Fibroblast of skin of left quadriceps (primary cell): Measurements from ENCODE around the gene ZNF827.
A peak's percentile ranks its signal among the peaks of the same experiment; 100 is the strongest.

Source experiments
- DNase-seq, 2 experiments: peaks; one replicate each; pipeline ENCODE4 v3.0.0-alpha.2; 2013; ENCODE audit warnings: low read depth in 2 of 2

ZNF827 gene

GRCh38 chr4:145933134-145933533 lies 5.5 kb downstream of the ZNF827 start:
- DNase-seq, result no peak

GRCh38 chr4:145931403-145931802 lies 7.2 kb downstream of the ZNF827 start:
- DNase-seq, result no peak

- DNase-seq, result no peak
These were observed 8.0 kb downstream of the ZNF827 start for GRCh38 chr4:145930592-145930991.

GRCh38 chr4:145929415-145930178 lies 9.0 kb downstream of the ZNF827 start:
- DNase-seq, result no peak

GRCh38 chr4:145928748-145929147 lies 9.9 kb downstream of the ZNF827 start:
- no peak for DNase-seq

DNA sequence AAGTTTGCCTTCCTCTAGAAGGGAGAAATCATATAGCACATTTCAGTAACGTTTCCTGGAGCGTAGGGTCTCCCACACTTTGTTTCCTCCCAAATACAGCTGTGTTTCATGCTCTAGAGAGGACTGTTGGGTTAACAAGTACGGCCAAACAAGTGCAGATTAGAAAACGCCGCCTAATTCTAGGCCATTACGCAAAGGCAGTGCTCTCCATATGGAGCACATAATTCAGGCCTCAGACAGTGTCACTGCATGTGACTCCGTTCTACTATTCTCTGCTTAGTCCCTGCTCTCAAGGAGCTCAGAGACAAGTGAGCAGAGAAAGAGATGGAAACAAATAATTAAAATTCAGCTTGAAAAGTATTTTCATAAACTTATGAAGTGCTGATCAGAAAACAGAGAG lies 11.6 kb downstream of the ZNF827 start:
- DNase-seq, result no peak

DNA sequence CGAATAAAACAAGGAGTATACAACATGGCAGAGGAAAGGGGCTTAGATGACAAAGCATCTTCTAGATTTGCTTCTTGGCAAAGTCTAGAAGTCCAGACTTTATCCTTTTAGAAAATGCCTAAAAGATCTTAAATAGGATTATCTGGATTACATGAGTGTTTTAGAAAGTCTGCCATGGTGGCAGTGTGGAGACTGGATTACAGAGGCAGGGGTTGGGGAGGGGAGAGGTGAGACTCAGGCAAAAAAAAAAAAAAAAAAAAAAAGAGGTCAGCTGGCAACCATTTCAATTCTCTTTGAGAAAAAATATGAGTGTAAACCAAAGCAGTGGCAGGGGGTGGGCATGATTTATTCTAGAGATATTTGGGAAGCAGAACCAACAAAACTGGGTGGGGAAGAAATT lies 17.4 kb downstream of the ZNF827 start:
- DNase-seq, result no peak

DNA sequence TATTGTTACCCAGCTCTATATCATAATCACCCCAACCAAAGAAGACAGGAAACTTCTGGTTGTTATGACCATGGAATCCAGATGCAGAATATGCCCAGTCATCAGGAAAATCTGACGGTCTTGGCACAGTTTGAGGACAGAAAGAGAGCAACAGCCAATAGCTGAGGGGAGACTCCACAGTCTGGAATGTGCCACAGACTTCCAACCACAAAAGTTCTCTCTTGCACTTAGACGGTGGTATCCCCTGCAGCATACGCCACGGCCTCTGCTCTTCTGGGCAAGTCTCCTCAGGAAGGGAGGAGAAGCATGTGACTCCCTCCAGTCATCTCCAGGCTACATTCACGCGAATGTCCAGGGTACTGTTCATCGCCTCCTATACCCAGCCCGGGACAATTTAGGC lies 18.4 kb downstream of the ZNF827 start:
- DNase-seq, result peak; percentile 81 to 82

GRCh38 chr4:145912376-145912775 lies 26.2 kb downstream of the ZNF827 start:
- DNase-seq, result no peak

- no peak for DNase-seq
These were observed 28.9 kb downstream of the ZNF827 start for GRCh38 chr4:145909773-145910172.

- no peak for DNase-seq
These were observed 29.3 kb downstream of the ZNF827 start for GRCh38 chr4:145909281-145909715.

DNA sequence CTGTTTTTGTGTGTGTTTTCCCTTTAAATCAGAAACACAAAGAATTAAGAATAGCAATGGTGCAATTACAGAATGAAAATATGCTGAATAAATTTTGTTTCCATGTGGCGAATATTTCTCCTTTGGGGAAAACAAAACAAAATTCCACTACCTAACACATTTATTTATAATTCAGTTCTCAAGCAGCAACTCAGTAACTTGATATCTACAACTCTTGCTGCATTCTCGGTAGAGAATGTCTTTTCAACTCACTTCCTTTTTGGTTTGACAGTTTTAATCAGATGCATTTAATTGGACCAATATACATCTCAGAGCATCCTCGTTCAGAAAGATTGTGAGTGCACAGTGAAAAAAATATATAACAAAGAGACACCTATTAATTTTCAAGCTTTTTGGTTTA lies 30.8 kb downstream of the ZNF827 start:
- no peak for DNase-seq

- no peak for DNase-seq
These were observed 31.2 kb downstream of the ZNF827 start for GRCh38 chr4:145907390-145907789.

DNA sequence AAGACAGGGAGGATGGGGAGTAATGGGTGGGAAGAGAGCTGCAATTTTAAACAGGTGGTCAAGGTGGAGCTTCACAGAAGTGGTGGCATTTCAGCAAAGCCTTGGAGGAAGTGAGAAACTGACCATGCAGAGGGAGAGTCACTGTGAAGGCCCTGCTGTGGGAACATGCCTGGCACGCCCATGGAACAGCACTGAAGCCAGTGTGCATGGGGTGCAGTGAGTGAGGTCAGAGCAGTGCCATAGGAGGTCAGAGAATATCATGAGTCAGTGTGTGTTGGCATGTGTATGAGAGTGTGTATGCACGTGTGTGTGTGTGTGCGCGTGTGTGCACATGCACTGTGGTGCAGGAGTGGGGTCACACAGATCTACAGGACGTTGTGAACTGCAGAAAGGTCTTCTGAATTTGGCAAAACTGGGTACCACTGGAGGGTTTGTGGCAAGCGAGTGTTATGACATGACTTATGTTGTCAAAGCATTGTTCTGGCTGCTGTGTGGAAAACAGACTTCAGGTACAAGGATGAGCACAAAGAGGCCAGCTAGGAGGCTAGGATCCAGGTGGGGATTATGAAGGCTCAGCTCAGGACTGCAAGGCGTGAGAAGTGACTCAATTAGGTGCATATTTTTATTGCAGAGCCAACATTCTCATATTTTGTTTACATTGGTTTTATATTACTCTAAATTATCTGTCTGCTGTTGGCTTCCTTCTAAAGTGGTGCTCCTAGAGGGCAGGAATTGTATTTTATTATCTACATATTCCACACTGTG lies 34.0 kb downstream of the ZNF827 start:
- DNase-seq, result no peak

DNA sequence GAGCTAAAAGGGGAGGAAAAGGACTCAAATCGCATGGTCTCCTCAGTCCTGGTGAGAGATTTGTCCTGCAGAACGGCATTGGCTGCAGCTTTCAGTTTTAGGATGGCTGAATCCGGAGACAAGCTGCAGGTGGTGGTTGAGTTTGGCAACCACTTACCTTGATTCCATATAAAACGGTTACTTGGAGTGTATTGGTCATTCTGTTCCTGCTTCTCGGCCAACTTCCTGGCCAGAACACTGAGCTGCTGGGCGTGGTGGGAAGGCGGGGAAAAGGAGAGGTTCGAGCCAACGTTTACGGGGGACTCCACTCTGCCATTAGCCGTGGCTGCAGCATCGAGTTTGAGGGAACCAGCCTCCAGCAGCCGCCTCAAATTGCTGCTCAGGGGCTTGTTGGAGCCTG lies 36.1 kb downstream of the ZNF827 start:
- no peak for DNase-seq

GRCh38 chr4:145899886-145900460 lies 38.6 kb downstream of the ZNF827 start:
- no peak for DNase-seq

- no peak for DNase-seq
These were observed 39.6 kb downstream of the ZNF827 start for GRCh38 chr4:145898926-145899531.

- DNase-seq, result no peak
These were observed 40.2 kb downstream of the ZNF827 start for GRCh38 chr4:145898466-145898865.

- no peak for DNase-seq
These were observed 43.6 kb downstream of the ZNF827 start for GRCh38 chr4:145895056-145895455.

DNA sequence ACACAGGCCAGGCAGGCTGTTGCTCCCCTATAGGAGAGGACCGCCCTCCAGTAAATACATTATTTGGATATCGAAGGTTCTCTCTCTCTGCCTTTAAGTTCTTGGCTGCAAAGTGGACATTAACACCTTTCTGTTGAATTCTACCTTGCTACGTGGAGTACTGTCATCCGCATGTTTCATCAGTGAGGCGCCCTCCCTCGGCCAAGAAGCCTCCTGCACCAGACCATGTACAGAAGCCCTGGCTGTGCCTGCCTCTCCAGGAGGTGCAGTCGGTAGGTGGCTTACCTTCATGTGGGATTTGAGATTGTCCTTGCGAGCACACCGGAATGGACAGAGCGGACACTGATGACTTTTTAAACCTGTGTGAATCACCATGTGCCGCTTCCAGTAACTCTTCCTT lies 46.7 kb downstream of the ZNF827 start:
- no peak for DNase-seq

DNA sequence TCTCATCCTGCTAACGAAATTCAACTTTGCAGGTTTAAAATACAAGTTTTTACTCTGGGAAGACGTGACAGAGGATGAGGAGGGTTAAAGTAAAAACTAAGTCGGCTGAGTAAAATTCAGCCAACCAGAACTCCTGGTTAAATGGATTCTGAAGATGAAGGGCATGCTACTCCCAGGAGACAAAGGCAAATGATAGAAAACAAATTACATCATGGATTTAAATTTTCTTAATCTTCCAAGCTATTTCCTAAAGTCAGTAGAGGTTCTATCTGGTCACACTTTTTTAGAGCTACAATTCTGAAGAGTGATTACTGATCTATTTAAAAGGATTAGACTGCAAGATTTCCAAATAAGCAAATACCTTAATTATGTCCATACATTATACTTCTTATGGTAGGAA lies 47.9 kb downstream of the ZNF827 start:
- DNase-seq, result no peak

DNA sequence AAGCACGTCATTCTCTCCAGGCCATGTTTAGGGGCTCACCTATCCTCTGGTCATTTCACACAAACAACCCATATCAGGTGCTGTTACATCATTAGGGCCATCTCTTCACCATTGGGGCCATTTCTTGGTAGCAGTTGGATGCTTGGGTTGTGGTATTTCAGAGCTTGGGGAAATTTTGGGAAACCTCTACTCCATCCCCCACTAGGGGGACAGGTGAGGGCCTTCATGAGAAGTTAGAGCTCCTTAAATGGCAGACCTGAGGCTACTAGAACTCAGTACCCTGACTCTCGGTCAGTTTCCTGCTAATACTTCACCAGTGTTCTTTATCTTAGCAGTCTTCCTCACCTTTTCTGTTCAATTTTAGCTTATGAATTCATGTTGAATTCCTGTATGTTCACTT lies 50.2 kb downstream of the ZNF827 start:
- no peak for DNase-seq
